ENCODE data around the gene TPTE.
"Not testable (repeated sequence)": the region's sequence is repeated elsewhere in the genome, so short reads cannot be mapped to it uniquely, and the experiment has no call there.

Gene TPTE

GRCh38 chr21:10639123-10639522, 117.7 kb downstream of the TPTE start:
- TF ChIP-seq, protein P1, sequence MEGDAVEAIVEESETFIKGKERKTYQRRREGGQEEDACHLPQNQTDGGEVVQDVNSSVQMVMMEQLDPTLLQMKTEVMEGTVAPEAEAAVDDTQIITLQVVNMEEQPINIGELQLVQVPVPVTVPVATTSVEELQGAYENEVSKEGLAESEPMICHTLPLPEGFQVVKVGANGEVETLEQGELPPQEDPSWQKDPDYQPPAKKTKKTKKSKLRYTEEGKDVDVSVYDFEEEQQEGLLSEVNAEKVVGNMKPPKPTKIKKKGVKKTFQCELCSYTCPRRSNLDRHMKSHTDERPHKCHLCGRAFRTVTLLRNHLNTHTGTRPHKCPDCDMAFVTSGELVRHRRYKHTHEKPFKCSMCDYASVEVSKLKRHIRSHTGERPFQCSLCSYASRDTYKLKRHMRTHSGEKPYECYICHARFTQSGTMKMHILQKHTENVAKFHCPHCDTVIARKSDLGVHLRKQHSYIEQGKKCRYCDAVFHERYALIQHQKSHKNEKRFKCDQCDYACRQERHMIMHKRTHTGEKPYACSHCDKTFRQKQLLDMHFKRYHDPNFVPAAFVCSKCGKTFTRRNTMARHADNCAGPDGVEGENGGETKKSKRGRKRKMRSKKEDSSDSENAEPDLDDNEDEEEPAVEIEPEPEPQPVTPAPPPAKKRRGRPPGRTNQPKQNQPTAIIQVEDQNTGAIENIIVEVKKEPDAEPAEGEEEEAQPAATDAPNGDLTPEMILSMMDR (conservative IDR thresholded peaks at IDR 0.05): no peak
- TF ChIP-seq ZFX (IDR thresholded peaks at IDR 0.05): no peak
- H3K27ac ChIP-seq: no peak overlapping the region

- not testable (repeated sequence) for H3K27ac ChIP-seq
These were observed 118.4 kb downstream of the TPTE start for GRCh38 chr21:10639746-10640145.

DNA sequence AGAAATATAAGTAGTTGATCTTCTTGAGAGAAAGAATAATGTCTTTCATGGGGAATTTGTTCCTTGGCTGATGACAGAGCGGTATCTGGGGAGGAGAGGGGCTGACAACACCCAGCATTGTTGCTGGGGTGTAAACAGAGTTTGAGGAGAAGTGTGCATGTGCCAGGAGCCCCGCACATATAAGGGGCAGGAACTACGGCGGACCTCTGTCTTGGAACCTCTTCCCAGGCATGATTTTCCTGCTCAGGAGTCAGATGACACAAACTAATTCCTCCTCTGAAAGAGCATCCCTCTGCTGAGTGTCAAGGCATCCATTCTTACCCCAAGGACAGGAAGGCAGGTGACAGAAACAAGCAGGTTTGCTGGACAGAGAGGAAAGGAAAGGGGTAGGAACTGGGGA, 119.1 kb downstream of the TPTE start:
- no peak overlapping the region for H3K27ac ChIP-seq
- no peak for TF ChIP-seq ZFX (IDR thresholded peaks at IDR 0.05)
- TF ChIP-seq, protein P1 (conservative IDR thresholded peaks at IDR 0.05): no peak

DNA sequence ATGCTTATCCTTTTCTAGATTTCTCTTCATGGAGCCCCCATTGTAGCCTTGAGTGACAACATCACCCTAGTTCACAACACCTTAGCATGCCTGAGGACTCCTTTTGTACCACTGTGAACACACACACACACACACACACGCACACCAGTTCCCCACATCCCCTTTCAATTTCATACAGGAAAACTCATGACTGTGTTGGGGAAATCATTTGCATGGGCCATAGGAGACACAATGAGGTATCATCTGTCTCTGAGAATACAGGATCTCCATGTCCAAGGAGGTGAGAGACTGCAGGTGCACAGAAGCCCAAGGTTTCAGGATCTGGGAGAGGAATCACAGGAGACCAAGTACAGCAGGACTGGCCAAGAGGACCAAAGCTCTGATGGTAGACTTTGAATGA, 119.7 kb downstream of the TPTE start:
- no peak overlapping the region for H3K27ac ChIP-seq
- TF ChIP-seq ZFX (IDR thresholded peaks at IDR 0.05): no peak
- TF ChIP-seq, protein P1 (conservative IDR thresholded peaks at IDR 0.05): no peak

- H3K27ac ChIP-seq: not testable (repeated sequence)
These were observed 124.3 kb downstream of the TPTE start for GRCh38 chr21:10645667-10646066.

GRCh38 chr21:10649350-10650149, 128.2 kb downstream of the TPTE start:
- H3K27ac ChIP-seq: not testable (repeated sequence)

GRCh38 chr21:10650297-10650696, 128.9 kb downstream of the TPTE start:
- TF ChIP-seq, protein P1 (conservative IDR thresholded peaks at IDR 0.05): peak; percentile 51
- not testable (repeated sequence) for H3K27ac ChIP-seq
